ENCODE measurements around the gene TMEM175. TPM values are rescaled to one million over a fixed set of nuclear protein-coding genes. Genes with fewer than 3 reads are reported as not detected.

The TMEM175 gene, protein sequence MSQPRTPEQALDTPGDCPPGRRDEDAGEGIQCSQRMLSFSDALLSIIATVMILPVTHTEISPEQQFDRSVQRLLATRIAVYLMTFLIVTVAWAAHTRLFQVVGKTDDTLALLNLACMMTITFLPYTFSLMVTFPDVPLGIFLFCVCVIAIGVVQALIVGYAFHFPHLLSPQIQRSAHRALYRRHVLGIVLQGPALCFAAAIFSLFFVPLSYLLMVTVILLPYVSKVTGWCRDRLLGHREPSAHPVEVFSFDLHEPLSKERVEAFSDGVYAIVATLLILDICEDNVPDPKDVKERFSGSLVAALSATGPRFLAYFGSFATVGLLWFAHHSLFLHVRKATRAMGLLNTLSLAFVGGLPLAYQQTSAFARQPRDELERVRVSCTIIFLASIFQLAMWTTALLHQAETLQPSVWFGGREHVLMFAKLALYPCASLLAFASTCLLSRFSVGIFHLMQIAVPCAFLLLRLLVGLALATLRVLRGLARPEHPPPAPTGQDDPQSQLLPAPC
- total RNA-seq: 8.6 and 10.4 TPM in 2 replicates

DNA sequence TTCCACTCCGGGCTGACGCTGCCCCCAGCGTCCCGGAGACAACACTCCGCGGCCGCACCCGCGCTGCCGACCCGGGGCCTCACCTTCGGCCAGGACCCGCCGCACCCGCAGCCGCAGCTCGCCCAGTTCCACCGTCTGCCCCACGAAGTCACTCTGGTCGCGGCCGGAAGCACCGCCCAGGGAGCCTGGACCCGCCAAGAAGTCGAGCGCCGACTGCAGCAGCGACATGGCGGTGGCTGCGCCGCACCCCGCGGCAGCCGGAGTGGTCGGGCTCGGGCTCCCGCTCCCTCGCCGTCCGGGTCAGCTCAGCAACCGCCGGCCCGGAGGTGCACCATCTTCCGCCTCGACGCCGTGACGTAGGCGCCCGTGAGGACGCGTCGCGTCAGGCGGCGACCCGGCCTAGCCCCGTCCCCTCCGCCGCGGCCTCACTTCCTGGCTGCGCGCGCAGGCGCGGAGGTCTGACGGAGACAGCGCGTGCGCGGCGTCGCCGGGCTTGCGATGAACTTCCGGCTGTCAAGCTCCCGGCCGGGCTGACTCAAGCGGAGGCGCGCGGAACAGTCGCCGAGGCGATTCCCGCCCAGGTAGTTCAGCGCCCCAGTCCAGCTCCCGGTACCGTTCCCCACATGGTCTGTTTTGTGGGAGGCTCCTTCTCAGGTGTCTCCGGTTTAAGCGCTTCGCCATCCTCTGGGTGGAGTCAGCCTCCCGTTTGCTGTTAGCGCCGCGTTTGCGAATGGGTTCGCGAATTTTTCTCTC, at the start of gene TMEM175, which contains the start of gene GAK:
TSS of gene TMEM175 (plus strand) at position 501 of the 753 bp plus-strand sequence. CDS start 15,280 bp downstream, outside the sequence.
TSS of gene GAK (minus strand) at position 357 of the 753 bp plus-strand sequence. CDS start at position 228, 129 bp downstream.

DNA sequence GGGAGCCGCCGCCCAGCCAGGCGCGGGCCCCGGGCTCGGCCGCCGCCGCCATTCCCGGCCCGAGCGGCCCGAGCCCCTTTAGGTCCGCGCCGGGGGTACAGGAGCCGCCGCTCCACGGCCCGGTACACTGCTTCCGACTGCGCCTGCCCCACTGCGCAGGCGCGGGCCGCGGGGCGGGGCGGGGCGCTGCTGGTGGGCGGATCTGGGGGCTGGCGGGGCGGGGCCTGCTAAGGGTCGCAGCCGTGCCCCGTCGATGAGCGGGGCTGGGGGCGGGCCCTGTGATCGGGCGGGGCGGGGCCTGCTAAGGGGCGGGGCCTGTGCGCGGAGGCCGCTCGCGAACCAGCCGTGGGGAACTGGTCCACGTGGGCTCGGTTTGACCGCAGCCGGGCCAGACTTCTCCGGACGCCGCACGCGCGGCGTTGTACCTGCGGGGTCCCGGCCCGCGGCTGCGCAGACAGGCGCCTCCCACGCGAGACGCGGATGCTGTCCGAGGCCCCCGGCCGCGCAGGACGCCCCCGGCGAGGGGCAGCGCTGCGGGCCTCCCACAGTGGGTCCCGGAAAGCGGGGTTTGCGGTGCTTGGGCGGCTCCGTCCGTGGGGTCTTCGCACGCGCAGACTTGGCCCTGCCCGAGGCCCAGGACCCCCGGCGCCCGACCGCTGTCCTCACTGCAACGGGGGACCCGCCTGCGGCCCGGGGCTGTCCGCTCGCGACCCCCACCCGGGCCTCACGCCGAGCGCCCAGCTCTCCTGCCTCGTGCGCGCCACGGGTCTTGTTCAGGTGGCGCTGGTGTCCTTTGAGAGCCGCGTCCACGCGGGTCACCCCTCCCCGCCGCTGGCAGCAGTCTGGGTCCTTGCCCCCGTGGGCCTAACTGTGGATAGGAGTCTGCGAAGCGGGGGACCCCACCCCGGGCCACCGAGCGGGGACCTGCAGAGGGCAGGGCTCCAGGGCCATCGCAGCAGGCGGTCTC, 41.5 kb downstream of the TMEM175 start, which contains the start of gene DGKQ:
TSS of gene DGKQ (minus strand) at position 139 of the 967 bp plus-strand sequence. CDS start at position 52, 87 bp downstream.

DNA sequence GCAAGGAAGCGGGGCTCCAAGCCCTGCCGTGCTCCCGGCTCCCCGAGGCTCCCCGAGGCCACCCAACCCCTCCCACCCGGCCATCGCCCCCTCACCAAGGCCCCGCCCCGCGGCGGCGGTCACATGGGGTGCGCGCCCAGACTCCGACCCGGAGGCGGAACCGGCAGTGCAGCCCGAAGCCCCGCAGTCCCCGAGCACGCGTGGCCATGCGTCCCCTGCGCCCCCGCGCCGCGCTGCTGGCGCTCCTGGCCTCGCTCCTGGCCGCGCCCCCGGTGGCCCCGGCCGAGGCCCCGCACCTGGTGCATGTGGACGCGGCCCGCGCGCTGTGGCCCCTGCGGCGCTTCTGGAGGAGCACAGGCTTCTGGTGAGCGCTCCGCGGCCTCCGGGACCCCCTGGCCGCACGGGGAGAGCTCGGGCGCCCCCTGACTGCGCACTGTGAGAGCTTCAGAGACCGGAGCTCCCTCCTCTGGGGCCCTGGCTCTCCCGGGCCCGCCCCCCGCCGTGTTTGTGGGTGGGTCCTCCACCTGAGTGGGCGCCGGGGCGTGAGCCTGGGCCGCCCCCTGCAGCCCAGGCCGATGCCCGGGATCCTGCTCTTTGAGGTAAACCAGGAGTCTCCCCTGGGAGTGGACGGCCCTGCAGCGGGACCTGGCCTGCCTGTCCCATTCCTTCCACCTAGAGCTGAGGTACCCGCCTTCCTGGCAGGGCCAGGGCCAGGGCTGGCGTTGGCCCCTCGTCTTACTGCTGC, 54.8 kb downstream of the TMEM175 start, which contains the start of gene IDUA:
TSS of gene IDUA (plus strand) at position 166 of the 745 bp plus-strand sequence. CDS start at position 207, 41 bp downstream.

DNA sequence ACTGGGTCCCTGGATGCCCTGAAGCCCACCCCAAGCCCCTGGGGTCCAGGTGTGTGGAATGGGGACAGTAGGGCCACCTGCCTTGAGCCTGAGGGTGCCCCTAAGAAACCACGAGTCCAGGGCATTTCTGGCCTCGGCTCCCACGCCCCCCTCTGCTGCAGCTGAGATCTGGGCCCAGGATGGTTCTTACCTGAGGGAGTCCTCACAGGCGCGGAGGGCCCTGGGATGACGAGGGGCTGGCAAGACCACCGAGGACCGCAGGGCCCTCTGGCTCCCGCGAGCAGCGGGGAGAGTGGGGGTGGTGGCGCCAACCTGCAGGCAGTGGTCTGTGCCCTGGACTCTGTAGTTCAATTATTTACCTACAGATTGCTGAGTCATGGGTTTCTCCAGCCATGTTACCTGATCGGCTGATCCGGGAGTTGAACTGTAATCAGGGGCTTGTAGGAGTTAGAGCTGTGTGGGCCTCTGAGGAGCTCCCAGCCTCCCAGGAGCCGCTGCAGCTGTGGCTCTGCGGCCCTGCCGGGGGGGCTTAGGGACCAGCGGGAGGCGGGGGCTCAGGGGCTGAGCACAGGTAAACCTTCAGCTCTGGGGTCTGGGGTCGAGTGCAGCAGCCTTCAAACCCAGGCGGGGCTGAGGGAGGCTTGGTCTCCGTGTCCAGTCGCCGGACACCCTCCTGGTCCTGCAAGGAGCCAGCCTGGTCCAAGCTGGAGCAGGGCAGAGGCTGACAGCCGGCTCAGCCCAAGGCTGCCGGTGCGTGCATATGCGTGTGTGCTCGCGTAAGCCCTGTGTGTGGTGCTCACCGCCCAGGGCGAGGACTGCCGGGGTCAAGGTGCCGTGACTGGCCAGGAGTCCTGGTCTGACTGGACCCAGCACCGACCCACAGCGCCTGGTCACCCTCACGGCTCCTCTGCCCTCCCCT, 61.1 kb downstream of the TMEM175 start, which contains the start of gene SLC26A1:
TSS of gene SLC26A1 (minus strand) at position 294 of the 919 bp plus-strand sequence. CDS start 1,701 bp downstream, outside the sequence.

Other genes with a start within 250 kb of the TMEM175 start
- 6.8 and 7.9 TPM in 2 replicates for gene SLC49A3, start 243.3 kb upstream of the TMEM175 start, total RNA-seq
- 43.2 and 47.7 TPM in 2 replicates for gene PCGF3, start 226.6 kb upstream of the TMEM175 start, total RNA-seq
- 0.09 TPM in 1 of 2 replicates, not detected in the other for gene CPLX1, start 106.3 kb upstream of the TMEM175 start, total RNA-seq
- 59.4 and 81.4 TPM in 2 replicates for gene GAK, start 144 bp upstream of the TMEM175 start, total RNA-seq
- 12.9 and 17.1 TPM in 2 replicates for gene DGKQ, start 41.1 kb downstream of the TMEM175 start, total RNA-seq
- 5.2 and 6.4 TPM in 2 replicates for gene IDUA, start 54.6 kb downstream of the TMEM175 start, total RNA-seq
- gene SLC26A1, start 60.9 kb downstream of the TMEM175 start, total RNA-seq: 0.09 and 0.22 TPM in 2 replicates
- 5.7 and 8.7 TPM in 2 replicates for gene FGFRL1, start 79.2 kb downstream of the TMEM175 start, total RNA-seq
- gene RNF212, start 181.1 kb downstream of the TMEM175 start, total RNA-seq: 0.54 and 0.69 TPM in 2 replicates
- gene SPON2, start 240.1 kb downstream of the TMEM175 start, total RNA-seq: 0.34 and 2.5 TPM in 2 replicates

Measured in dermis lymphatic vessel endothelial cell (primary cell).